WTC11 (cell line): ENCODE measurements around the gene NRG3.

Experiments
- CREM ChIP-seq: sonication (generic); formaldehyde crosslinking; IDR thresholded peaks from 2 replicates; pipeline ENCODE4 v1.8.1; 2022; ENCODE audit warnings: mild to moderate bottlenecking, missing genetic modification reagents, moderate library complexity
- CTCF ChIP-seq: fragments of 200-600 bp; IDR thresholded peaks from 2 replicates; pipeline ENCODE4 v1.8.0; 2022; ENCODE audit warnings: antibody characterized with exemption
- E2F4 ChIP-seq: sonication (generic); formaldehyde crosslinking; IDR thresholded peaks from 2 replicates; pipeline ENCODE4 v1.8.1; 2022; ENCODE audit warnings: low read depth, mild to moderate bottlenecking, moderate library complexity, missing genetic modification reagents, borderline replicate concordance
- ESRRA ChIP-seq: sonication (generic); formaldehyde crosslinking; IDR thresholded peaks from 2 replicates; pipeline ENCODE4 v1.8.1; 2022; ENCODE audit warnings: mild to moderate bottlenecking, missing genetic modification reagents, borderline replicate concordance
- FOXJ3 ChIP-seq: sonication (generic); formaldehyde crosslinking; IDR thresholded peaks from 2 replicates; pipeline ENCODE4 v1.9.0; 2021; ENCODE audit warnings: missing genetic modification reagents, mild to moderate bottlenecking, borderline replicate concordance
- FOXP4 ChIP-seq: sonication (generic); formaldehyde crosslinking; IDR thresholded peaks from 2 replicates; pipeline ENCODE4 v1.8.0; 2022; ENCODE audit warnings: mild to moderate bottlenecking, missing genetic modification reagents
- GABPB1 ChIP-seq: sonication (generic); formaldehyde crosslinking; IDR thresholded peaks from 2 replicates; pipeline ENCODE4 v1.8.1; 2023; ENCODE audit warnings: mild to moderate bottlenecking, missing genetic modification reagents
- HMGXB4 ChIP-seq: sonication (generic); formaldehyde crosslinking; IDR thresholded peaks from 2 replicates; pipeline ENCODE4 v1.8.1; 2023; ENCODE audit warnings: mild to moderate bottlenecking, moderate library complexity, missing genetic modification reagents
- MAX ChIP-seq: sonication (generic); formaldehyde crosslinking; IDR thresholded peaks from 2 replicates; pipeline ENCODE4 v1.8.0; 2022; ENCODE audit warnings: mild to moderate bottlenecking, missing genetic modification reagents
- TCF7 ChIP-seq: sonication (generic); formaldehyde crosslinking; IDR thresholded peaks from 2 replicates; pipeline ENCODE4 v1.8.0; 2022; ENCODE audit warnings: mild to moderate bottlenecking, low read depth, missing genetic modification reagents, moderate library complexity
- TP53 ChIP-seq: sonication (generic); formaldehyde crosslinking; IDR thresholded peaks from 2 replicates; pipeline ENCODE4 v1.8.1; 2023; ENCODE audit warnings: mild to moderate bottlenecking, missing genetic modification reagents
- ZNF138 ChIP-seq: sonication (generic); formaldehyde crosslinking; conservative IDR thresholded peaks from 2 replicates; pipeline ENCODE4 v1.8.1; 2022; ENCODE audit warnings: mild to moderate bottlenecking, moderate library complexity, missing genetic modification reagents
- ZNF423 ChIP-seq: fragments of 250-450 bp; sonication (Bioruptor Pico); IDR thresholded peaks from 2 replicates; pipeline ENCODE4 v2.1.2; 2022; ENCODE audit warnings: mild to moderate bottlenecking, moderate library complexity
- ZNF512 ChIP-seq: sonication (generic); formaldehyde crosslinking; IDR thresholded peaks from 2 replicates; pipeline ENCODE4 v1.8.1; 2022; ENCODE audit warnings: missing genetic modification reagents, borderline replicate concordance

- TF ChIP-seq CTCF (no peak), ZNF423 (no peak), TCF7 (CRISPR knock-in tag) (no peak), E2F4 (CRISPR knock-in tag) (no peak), FOXP4 (CRISPR knock-in tag) (no peak), ZNF512 (CRISPR knock-in tag) (no peak), FOXJ3 (CRISPR knock-in tag) (no peak), GABPB1 (no peak), MAX (CRISPR knock-in tag) (no peak), ZNF138 (CRISPR knock-in tag) (no peak), ESRRA (no peak), TP53 (CRISPR knock-in tag) (no peak), HMGXB4 (CRISPR knock-in tag) (no peak), CREM (CRISPR knock-in tag) (no peak)
Measured at GRCh38 chr10:82768040-82768439, 893.0 kb downstream of the NRG3 start.
